T-helper 2 cell (primary cell): Measurements from ENCODE around the gene PRXL2B.
"Not testable (repeated sequence)": the region's sequence is repeated elsewhere in the genome, so short reads cannot be mapped to it uniquely, and the experiment has no call there.

Experiments
- DNase-seq, 5 experiments: peaks; one replicate each; pipeline versions ENCODE4 v3.0.0 to v3.0.0-alpha.2; 2012 to 2022

Gene PRXL2B

DNA sequence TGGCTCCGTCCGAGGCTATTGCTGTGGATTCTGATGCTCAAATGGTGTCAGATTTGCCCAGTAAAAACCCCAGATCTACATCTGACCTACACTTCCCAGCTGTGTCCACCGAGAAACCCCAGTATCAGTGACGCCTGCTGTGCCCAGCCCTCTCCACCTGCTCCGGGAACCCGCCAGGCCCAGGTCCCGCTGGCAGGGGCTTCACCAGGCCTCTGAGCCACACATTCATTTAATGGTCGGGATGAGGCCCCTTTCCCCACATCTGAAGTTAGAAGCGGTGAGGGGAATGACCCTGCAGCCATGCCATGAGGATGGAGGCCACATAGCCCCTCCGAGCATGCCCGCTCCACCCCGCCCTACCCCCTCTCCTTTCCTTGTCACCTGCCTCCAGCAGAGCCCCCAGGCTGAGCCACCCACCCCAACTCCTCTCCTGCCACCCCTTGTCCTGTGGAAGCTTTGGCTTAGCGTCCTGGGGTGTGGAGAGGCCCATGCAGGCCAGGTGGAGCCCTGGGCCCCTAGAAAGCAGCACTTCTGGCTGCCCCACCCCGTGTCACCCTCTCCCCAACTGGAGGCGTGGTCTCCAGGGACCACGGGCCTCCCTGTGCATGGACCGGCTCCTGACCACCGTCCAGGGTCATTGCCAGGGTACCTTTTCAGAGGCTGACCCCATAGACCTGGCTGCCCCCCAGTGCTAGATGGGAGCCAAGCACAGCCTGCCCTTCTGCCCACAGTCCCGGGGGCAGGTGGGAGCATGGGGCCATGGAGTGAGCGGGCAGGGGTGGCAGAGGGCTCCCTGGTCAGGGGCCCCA lies 22.4 kb upstream of the PRXL2B start:
- no peak for DNase-seq

DNA sequence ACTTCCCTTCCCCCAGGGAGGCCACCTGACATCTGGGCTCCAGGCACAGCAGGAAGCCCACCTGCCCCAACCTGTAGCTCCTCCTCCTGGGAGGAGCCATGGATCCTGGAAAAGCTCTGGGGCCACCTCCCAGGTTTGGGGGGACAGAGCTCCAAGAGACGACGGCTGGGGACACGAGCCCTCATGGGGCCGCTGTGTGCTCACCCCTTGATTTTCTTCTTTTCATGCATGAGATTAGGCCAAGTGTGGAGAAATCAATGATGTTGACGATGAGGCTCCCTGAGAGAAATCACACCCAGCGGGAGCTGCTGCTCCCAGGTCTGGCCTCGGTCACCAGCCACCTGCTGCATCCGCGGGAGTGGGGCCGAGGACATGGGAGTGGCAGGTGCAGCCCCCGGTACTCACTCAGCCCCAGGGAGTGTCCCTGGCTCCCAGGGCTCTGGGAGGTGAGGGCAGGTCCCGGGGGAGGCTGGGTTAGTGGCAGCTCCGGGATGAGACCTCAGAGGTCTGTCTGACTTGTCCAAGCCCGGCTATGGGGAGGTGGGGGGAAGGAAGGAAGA lies 21.7 kb upstream of the PRXL2B start:
- DNase-seq = no peak

DNA sequence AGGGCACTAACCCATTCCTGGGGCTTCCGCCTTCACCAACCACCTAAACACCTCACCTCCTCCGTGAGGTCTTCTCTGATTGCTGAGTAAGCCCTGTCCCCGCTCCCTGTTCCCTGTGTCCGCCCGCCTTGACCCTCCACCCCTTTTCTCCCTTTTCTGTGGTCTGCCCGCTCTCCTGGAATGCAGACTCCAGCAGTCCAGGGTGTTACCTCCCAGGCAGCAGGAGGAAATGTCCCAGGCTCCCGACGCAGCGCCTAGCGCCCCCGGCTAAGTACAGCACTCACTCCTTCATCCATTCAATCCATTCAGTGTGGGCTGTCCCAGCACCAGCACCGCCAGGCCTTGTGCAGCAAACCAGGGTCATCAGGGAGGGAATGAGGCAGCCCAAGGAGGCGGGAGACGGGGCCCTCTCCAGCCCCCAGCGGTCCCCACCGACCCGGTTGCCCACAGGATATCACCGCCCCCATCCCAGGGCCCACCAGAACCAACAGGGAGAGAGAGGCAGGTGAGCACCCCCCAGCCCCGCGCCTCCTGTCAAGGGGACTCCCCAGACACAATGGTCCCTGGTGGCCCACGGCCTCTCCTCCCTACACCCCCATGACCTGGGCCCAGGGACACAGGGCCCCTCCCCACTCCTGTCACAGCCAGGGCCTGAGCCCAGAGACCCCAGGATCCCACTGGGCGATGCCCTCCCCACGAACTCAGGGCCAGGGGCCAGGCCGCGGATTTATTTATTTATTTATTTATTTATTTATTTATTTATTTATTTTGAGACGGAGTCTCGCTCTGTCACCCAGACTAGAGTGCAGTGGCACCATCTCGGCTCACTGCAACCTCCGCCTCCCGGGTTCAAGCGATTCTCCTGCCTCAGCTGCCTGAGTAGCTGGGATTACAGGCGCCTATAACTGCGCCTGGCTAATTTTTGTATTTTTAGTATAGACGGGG lies 20.2 kb upstream of the PRXL2B start:
- no peak for DNase-seq

DNA sequence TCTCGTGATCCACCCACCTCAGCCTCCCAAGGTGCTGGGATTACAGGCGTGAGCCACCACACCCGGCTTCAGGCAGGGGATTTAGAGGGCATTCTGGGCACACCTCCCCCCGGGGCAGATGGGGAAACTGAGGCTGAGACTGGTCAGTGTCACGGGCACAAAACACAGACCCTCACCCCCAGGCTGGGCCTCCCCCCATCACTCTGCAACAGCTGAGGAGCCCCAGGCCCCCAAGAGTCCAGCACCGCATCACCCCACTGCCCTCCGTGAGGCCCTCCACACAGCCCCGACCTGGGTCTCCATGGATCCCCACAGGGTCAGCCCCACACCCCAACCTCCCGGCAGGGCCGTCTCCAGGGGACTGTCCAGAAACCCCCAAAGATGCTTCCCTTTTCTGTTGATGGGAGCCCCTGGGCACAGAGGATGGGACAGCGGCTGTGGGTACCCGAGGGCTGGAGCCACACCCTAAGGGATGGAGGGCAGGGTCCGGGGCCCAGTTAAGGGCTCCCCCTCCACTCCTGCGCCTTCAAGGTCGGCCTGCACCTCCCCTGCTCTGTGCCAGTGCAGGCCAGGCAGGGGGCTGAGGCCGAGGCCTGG lies 19.4 kb upstream of the PRXL2B start:
- no peak for DNase-seq

DNA sequence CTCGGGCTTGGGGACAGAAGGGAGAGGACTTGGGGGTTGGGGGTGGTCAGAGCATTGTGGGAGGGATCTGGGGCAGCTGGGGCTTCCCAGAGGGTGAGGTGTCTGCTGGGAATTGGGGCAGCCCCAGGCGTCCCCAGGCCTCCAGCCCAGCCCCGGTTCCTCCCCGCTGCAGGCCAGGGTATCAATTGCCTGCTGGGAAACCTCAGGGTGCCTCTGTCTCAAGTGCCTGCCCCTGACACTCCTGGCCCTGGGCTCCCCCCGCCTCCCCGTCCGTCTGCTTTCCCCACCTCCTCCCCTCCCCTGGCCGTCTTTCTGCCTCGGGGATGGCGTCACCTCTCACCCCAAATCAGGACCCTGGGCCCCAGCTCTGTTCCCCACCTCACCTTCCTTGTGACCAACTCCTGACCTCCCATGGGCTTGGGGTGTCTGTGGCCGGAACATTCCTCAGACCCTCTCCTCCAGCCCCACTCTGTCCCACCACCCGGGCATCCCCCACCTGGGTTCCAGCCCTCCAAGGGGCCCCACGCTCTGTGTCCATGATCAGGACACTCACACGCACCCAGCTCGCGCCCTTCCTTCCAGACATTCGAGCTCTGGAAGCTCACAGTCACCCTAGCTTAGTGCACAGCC lies 18.3 kb upstream of the PRXL2B start:
- not testable (repeated sequence) for DNase-seq

DNA sequence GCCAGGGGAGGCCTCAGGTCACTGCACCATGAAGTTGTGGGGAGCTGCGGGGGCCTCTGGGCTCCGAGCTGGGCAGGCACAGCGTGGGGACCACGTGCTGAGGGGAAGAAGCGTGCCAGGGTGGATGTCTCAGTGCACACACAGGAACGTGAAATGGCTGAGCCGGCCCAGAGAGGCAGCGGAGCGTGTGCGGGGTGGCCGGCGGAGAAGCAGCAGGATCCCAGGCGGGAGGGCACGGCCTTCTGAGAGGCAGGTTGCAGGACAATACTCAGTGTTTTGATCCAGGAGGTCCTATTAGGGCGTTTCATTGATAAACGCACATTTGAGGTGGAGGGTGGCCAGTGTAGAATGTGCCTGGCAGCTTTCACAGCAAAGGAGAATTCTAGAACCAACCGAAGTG lies 17.5 kb upstream of the PRXL2B start:
- no peak for DNase-seq

DNA sequence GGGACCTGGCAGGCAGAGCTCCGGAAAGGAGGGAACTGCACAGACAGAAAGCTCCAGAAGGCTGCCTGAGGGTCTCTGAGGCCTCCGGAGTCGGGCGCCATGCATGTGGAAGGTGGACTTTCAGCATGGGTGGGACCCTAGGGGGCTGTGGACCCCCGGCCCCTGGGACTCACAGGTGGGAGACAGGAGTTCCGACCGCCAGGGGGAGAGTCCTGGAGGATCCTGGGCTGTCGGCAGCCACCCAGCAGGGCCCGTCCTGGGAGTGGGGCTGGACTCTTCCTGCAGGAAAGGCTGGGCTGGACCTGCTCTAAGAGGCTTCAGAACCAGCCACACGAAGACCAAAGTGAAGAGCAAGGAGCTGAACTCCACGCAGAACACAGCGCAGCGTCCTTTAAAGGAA lies 16.9 kb upstream of the PRXL2B start:
- not testable (repeated sequence) for DNase-seq

GRCh38 chr1:2570332-2570731 lies 16.2 kb upstream of the PRXL2B start:
- no peak for DNase-seq

DNA sequence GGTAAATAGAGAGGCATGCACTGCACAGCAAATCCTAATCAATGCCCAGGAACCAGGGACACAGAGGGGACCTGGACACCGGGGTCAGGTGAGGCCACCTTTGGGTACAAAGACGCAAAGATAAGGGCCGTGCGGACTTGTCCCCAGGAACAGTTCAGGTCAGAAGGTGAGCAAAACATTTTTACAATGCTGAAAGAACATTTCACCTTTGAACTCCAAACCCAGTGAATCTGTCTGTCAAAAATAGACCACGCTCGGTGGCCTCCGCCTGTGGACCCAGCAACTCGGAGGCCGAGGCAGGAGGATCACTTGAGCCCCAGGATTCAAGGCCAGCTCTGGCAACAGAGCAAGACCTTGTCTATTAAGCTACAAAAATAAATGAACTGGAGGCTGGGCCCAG lies 15.2 kb upstream of the PRXL2B start:
- DNase-seq = no peak

- no peak for DNase-seq
Measured at GRCh38 chr1:2573250-2573920, 13.2 kb upstream of the PRXL2B start.

- no peak for DNase-seq
Measured at GRCh38 chr1:2574350-2574749, 12.2 kb upstream of the PRXL2B start.

GRCh38 chr1:2575801-2576663 lies 10.5 kb upstream of the PRXL2B start:
- DNase-seq = no peak

GRCh38 chr1:2577565-2578075 lies 9.0 kb upstream of the PRXL2B start:
- peak in 3 of 5 experiments; percentile 39 to 74 (median 44) for DNase-seq

- peak in 1 of 5 experiments; percentile 26 for DNase-seq
Measured at GRCh38 chr1:2578758-2579118, 7.8 kb upstream of the PRXL2B start.

DNA sequence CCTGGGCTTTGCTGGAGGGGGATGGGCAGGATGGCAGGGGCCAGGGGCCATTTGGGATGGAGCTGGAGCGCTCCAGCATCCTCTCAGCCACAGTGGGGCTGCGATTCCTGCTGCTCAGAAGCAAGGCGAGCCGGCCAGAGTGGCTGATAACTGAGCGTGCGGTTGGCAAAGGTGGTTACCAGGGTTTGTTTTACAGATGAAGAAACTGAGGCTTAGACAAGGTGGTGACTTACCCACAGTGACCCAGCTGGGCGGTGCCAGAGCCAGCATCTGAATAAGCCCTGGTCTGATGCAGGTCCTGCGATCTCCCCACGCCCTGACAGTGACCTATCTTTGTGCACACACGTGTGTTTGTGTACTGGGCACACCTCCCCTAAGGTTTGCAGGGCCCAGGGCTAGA lies 5.9 kb upstream of the PRXL2B start:
- no peak for DNase-seq

GRCh38 chr1:2582391-2582790 lies 4.2 kb upstream of the PRXL2B start:
- DNase-seq = no peak

DNA sequence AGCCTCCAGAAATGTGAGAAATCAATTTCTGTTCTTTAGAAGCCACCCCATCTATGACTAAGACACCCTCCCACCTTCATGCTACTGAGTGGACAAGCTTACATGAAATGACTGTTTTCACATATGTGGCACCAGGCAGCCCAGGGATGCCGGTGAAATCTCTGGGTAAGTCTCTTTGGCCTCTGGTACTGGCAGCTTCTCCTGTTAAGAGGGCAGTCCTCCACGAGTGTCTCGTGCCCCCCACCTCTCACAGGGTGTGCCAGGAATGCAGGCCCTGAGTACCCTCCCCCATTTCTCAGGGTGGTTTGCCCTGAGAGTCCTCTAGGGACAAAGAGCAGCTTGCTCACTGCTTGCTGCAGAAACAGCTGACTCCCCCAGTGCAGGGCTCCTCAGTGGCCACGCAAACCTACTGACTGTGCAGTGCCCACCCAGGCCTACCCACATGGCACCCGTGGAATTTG lies 3.2 kb upstream of the PRXL2B start:
- peak in 1 of 5 experiments; percentile 35 for DNase-seq

- peak in 2 of 5 experiments; percentile 23 to 45 for DNase-seq
Measured at GRCh38 chr1:2583871-2584351, 2.7 kb upstream of the PRXL2B start.

DNA sequence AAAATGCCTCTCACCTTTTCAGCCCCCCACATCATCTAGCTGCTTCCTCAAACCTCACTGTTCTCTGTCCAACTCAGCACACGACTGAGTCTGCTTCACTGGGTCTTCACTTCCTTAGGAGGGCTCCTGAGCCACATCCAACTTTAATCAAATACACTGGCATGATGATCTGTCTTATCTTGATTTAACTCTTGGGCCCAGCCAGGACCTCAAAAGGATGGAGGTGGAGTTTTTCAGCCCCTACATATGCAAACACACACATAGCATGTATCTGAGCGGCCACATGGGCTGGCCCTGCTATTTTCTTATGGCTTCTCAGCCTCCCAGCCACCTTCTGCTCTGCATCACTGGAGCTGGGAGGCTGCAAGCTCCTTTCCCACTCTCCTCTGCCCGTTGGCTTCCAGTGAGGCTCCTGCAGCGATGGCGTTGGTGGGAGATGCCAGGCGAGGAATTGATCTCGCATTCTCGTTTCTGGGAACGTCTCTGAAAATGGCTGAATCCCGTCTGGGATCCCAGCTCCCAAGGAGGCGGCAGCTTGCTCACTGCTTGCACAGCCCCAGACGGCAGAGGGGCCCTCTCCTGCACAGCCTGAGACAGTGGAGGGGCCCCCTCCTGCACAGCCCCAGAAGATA lies 1.8 kb upstream of the PRXL2B start:
- DNase-seq = peak in 1 of 5 experiments; percentile 30
